ENCODE results near the gene TTLL5.

Gene TTLL5

GRCh38 chr14:75989134-75989533, 328.1 kb downstream of the TTLL5 start:
- DNase-seq (ENCODE audit: low spot score): no peak

GRCh38 chr14:75990297-75990696, 329.3 kb downstream of the TTLL5 start:
- DNase-seq (ENCODE audit: low spot score): no peak

DNA sequence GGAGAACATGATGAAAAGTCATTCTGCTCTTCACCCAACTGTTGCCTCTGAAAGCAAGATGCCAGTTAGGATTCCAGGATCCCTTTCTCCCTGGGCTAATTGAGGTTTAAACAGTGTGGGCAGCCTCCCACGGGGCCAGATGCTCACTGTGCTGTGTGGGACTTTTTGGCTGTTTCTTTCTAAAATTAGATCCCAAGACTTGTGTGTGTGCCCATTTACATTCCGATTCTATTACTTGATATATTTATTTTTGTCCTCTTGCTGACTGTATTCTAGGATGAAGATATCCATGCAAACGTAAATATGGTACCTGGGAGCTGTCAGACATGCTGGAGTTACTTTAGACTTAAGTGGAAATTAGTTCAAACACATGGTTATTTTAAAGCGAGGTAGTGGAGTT, 330.7 kb downstream of the TTLL5 start:
- DNase-seq (ENCODE audit: low spot score): no peak

- no peak for DNase-seq (ENCODE audit: low spot score)
Observed at GRCh38 chr14:75993567-75994041, 332.6 kb downstream of the TTLL5 start.

DNA sequence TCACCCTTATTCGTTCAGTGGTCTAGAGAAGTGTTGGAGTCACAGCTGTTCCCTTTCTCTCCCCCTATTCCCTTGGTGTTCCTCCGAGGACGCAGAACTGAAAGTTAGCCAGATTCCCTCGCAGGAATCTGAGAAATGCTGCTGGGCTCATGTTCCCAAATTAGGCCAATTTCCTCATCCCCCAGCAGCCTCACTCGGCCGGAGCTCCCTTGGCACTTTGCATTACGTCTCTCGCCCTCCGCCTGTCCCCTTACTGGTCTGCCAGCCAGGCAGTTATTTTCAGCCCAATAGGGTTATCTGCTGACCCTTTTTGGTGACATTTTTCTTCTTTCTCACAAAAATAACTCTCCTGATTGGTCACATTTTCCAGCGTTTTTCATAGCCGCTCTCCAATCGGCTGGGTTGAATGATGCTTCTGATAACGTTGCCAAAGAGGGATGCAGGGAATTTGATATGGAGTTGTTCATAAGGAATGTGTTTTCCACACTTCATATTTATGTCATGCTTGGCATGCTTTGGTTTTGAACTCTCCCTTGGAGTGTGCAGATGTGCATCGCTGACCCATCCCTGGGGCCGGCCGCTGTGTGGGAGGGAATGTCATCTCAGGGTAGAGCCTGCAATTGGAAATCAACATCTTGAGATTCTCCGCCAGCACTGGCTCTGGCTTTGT, 334.5 kb downstream of the TTLL5 start:
- DNase-seq (ENCODE audit: low spot score): no peak

GRCh38 chr14:75996488-75996887, 335.4 kb downstream of the TTLL5 start:
- DNase-seq (ENCODE audit: low spot score): no peak

- DNase-seq (ENCODE audit: low spot score): no peak
Observed at GRCh38 chr14:75999511-76000190, 338.6 kb downstream of the TTLL5 start.

GRCh38 chr14:76002383-76002782, 341.3 kb downstream of the TTLL5 start:
- DNase-seq (ENCODE audit: low spot score): no peak

Measured in CD4-positive, alpha-beta T cell treated with Interleukin-2 at 100 ng/mL for 4 hours (primary cell).